Heart left ventricle (tissue), 13 donors: ENCODE measurements around the gene FAM25A.
"Not testable (repeated sequence)": the region's sequence is repeated elsewhere in the genome, so short reads cannot be mapped to it uniquely, and the experiment has no call there.

Source experiments
- CTCF ChIP-seq, 12 donors: fragments of 200-600 bp; sonication (generic) in 4 of 12; IDR thresholded peaks; one replicate each; pipeline versions ENCODE4 v1.5.0 to v1.8.0; 2018 to 2022; ENCODE audit warnings: antibody characterized with exemption in 12 of 12, mild to moderate bottlenecking in 5 of 12
- POLR2A ChIP-seq, 2 donors: fragments of 450-650 bp; IDR thresholded peaks; one replicate each; pipeline ENCODE4 v1.6.1; 2017; ENCODE audit warnings: antibody characterized with exemption in 2 of 2, mild to moderate bottlenecking in 2 of 2, moderate library complexity in 2 of 2
- donor health status: ischemic (EF 13 %, LVEDD 7.1; RV severe dilation, severe dysfunction).
- donor health status: DM: no; HTN: yes; CAD: no.
- donor health status: DM: no; HTN: no; CAD: no.
- donor health status: ischemic (EF 25% LVEDD 6.9; RV normal size, moderate dysfunction).
- donor health status: ischemic (EF 25% LVEDD 5.7; RV mildly dilated, moderate dysfunction).
- donor health status: ischemic (EF 35%, LVEDD 5.7; RV mildly dilated, moderate dysfunction).
- donor health status: nonischemic (EF 11% LVEDD 7.7; RV severe dilation, severe dysfunction).
- donor health status: DM: yes; HTN: yes; CAD: no.
- donor health status: PGD.
- donor health status: ischemic (EF 29% LVEDD 5.4; RV normal size, mild dysfunction).
- donor health status: nonischemic (EF 23%, LVEDD 6.1; RV moderate dilation, normal function).

GRCh38 chr10:87043579-87043978 lies 23.5 kb downstream of the FAM25A start:
- not testable (repeated sequence) for TF ChIP-seq CTCF, POLR2A (IDR thresholded peaks at IDR 0.05)
